Fibroblast of skin of left biceps (primary cell): ENCODE results near the gene NOTCH4.
A peak's percentile ranks its signal among the peaks of the same experiment; 100 is the strongest.

Experiments used
- DNase-seq, 2 experiments: peaks; one replicate each; pipeline ENCODE4 v3.0.0-alpha.2; 2013; ENCODE audit warnings: low read depth in 2 of 2

The NOTCH4 gene

DNA sequence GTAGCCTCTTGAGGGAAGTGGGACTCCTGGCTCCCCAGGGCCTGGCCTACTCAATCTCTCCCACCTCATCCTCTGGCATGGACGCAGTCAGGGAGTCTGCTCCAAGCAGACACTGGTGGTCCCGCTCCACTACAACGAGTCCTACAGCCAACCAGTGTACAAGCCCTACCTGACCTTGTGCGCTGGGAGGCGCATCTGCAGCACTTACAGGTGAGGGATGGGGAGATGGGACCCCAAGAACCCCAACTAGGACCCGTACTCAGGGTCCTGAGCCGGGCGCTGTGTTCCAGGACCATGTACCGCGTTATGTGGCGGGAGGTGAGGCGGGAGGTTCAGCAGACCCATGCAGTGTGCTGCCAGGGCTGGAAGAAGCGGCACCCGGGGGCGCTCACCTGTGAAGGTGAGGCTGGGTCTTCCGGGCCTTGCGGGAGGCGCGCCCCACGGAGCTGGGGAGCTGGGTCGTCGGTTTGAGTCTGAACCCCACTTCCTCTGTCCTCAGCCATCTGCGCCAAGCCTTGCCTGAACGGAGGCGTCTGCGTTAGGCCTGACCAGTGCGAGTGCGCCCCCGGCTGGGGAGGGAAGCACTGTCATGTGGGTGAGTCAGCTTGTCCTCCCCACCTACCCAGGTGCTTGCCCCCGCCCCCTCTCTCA, 57.3 kb downstream of the NOTCH4 start:
- no peak for DNase-seq

GRCh38 chr6:32164295-32164694, 59.6 kb downstream of the NOTCH4 start, which contains the start of gene EGFL8:
Gene EGFL8 (plus strand): TSS chr6:32164595. CDS start chr6:32166166, 1,571 bp downstream.
- DNase-seq = no peak

- DNase-seq = no peak
These were observed 60.2 kb downstream of the NOTCH4 start for GRCh38 chr6:32163559-32164258.

DNA sequence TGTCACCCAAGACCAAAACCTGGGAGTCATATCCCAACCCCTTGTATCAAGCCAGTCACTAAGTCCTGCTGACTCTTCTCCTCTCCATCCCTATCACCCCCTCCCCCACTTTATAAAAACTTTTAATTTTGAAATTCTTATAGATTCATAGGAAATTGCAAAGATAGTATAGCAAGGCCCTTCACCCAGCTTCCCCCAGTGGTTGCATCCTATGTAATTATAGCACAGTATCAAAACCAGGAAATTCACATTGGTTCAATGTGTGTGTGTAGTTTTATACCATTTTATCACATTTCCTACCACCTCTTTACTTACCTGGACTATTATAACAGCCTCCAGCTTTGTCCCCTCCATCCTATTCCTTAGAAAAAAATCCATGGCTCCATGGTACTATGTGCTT, 65.8 kb downstream of the NOTCH4 start:
- no peak for DNase-seq

DNA sequence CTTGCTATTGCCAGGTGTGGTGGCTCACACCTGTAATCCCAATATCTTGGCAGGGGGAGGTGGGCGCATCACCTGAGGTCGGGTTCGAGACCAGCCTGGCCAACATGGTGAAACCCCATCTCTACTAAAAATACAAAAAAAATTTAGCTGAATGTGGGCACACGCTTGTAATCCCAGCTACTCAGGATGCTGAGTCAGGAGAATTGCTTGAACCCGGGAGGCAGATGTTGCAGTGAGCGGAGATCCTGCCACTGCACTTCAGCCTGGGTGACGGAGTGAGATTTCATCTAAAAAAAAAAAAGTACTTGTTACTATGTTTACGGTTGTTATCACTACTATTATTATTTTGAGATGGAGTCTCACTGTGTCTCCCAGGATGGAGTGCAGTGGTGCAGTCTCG, 67.0 kb downstream of the NOTCH4 start:
- DNase-seq = no peak

DNA sequence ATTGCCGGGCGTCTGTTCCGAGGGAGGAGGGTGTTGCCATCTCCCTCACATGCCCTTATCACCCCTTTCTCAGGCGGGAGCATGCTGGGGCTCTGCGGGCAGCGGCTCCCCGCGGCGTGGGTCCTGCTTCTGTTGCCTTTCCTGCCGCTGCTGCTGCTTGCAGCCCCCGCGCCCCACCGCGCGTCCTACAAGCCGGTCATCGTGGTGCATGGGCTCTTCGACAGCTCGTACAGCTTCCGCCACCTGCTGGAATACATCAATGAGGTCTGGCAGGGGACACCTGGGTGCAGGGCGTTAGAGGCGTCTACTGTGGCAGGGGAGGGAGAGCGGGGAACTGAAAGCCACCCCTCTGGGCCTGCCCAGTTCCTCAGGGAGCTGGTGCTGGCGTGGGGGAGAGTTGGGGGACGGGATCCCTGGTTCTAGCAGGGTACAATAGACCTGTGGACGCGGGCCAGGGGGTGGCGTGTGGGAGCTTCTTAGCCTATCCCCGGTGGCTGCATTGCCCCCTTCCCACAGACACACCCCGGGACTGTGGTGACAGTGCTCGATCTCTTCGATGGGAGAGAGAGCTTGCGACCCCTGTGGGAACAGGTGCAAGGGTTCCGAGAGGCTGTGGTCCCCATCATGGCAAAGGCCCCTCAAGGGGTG, 69.2 kb downstream of the NOTCH4 start:
- no peak for DNase-seq

DNA sequence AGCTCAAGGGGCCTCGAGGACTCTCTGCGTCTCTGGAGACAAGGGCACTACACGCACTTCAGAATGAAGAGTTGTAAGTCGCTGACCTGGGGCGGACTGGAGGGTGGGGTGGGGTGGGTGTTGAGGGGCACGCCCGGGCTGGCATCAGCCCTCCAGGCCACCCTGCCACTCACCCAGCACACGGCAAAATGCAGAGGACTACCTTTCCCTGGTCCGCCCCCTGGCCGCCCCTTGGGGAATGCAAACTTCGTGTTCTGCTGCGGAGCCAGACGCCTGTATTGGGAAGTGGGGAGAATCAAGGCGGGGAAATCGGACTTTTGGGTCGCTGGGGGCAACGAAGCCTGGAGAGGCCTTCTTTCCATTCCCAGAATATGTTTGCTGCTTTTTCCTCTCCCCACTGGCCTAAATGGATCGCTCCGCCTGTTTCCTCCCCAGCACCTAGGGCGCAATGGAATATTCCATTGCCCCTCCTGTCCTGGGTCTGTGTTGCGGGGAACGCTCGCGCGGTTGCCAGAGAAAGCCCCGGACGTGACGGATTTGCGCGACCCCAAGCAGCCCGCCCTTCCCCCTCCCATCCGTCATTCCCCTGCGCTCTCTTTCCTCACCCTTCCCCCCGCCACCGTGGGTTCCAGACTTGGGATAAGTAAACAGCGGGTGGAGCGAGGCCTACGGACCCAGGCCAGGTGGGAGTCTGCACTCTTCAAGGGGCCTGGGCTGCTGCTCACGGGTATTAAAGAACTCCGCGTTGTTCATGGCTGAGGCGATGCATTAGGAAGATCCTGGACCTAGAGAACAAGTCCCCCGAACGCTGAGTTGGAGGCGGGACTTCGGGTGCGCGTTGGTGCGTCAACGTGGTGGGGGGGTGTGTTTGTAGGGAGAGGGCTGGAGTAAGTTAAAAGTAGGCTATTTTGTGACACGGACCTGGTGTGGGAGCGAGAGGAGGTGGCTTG, 70.0 kb downstream of the NOTCH4 start, which contains the start of gene PPT2:
PPT2 (plus strand) TSS at position 578 of the 950 bp plus-strand sequence. CDS start 454 bp downstream, outside the sequence.
- DNase-seq = peak; percentile 84 to 86

- DNase-seq = no peak
These were observed 70.9 kb downstream of the NOTCH4 start for GRCh38 chr6:32152769-32153563.

GRCh38 chr6:32151863-32152768, 71.8 kb downstream of the NOTCH4 start, which contains the start of gene PRRT1:
Gene PRRT1 (minus strand): TSS chr6:32151939. CDS start chr6:32151827, 112 bp downstream.
- no peak for DNase-seq

DNA sequence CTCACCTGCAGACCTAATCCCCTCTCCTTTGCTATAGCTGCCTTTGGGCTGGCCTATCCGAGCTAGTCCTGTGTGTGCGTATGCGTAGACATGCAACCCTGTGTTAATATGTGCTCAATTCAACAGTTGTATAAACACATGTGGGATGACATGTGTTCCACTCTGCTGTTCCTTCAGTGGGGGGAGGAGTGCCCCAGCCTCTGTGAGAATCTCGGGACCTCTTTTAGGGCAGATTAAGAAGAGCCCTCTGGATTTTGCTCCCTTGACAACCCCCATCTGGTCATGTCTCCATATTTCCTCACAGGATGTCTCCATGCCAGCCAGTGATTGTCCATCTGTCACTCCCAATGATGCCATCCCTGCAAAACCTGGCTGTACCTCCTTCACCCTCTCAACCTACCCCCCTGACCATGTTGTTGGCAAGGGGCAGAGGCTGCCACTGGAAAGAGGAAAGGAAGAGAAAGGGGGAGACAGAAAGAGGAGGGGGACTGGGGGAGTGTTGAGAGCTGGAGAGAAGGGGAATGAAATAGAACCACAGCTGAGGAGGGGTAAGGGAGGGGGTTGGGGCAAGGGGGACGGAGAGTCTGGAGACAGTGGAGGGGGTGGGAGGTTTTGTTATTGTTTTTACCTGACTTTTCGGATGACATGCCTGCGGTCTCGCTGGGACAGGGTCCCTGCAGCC, 72.5 kb downstream of the NOTCH4 start:
- no peak for DNase-seq

DNA sequence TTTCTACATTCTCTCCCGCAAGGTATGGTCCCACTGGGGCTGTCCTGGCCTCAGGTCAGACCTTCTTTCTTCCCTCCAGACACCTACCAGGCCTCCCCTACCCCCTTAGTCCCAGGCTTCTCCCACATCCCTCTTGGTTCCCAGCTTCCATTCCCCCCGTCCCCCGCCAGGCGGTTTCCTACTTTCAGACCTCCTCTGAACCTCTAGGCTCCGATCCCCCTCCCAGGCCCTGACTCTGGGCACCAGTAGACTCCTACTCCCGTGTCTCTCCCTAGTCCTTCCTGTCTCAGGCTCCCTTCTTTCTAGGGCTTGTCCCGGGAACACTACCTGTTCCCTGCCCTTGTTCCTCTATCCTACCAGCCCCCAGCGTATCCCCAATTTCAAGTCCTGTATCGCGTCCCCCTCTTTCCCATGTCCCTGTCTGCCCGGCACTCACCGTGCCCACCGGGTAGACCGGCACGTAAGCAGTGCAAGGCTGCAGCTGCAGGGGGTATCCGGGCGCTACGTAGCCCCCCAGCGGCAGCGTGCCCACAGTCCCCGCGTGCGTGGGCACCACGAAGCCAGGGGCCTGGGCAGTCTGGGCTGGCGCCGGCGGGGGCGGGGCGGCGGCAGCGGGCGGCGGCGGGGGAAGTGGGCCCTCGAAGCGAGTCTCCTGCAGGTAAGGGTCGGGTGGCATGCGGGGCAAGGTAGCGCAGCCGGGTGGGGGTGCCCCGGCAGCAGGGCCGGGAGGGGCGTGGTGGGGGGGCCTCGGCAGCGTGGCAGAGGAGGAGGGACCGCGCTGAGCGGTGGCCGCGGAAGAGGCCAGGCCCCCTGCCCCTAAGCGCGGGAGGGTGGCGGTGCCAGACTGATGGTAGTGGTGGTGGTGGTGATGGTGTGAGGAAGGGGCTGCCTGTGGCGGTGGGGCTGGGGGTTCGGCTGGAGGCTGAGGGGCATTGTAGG, 73.7 kb downstream of the NOTCH4 start:
- DNase-seq = no peak

- DNase-seq = no peak
These were observed 74.6 kb downstream of the NOTCH4 start for GRCh38 chr6:32149092-32149755.

DNA sequence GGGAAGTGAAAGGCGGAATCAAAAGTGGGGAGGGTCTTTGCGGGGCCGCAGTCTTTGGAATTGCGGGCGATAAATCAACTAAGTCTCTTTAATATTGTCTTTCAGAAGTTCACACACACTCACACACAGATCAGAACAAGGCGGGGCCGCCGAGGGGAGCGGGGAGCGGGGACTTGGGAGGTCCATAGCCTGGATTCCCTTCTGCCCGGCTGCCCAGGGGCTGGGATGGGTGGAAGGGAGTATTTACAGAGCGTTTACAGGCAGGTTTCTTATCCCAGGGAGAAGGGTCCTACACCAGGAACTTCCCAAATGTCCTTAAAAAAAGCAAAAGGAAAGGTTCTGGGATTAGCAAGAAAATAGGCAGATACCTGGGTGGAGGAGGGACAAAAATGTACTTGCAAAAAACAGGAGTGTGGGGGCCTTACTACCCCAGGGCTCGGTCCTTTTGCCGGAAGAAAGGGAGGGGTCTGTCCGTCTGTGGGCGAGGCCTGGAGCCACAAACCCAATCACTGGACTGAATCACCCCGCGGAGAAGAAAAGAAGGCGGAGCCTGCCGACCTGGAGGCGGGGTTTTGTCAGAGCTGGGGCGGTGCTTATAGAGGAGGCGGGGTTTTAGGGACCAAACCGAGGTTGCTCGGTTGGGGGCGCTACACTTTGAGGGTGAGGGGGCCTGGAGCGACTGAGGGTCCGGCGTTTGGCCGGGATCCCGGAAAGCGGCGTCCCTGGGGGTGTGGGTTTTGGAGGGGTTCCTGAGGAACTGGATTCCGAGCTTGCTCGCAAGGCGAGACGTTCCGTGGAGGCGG, 75.4 kb downstream of the NOTCH4 start:
- no peak for DNase-seq

DNA sequence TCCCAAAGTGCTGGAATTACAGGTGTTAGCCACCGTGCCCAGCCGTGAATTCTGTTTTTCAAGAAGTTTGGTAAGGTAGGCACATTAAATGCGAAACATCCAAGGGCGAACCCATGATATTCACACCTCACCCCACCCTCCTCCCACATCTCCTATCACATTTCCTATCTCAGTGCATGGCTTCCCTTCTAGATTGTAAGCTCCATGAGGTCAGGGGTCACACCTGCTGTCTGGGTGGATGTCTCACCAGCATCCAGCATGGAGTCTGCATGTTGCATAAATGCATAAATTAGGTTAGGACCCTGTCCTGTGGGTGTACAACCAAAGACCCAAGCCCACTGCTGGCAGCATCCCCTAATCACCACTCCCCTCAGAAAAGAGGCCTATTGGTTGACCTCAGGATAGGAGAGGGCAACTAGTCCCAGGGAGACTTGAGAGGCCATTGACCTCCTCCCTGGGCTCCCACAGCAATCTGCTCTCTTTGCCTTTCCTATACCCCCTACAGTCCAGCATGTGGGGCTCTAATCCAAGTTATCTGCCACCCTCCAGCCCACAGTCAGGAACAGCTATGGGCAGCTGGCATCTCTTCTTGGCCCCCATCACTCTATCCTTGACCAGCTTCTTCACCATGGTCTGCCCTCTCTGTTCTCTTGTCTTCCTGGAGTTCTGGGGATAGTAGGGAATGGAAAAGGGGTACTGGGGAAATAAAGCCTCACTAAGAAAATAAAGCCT, 76.3 kb downstream of the NOTCH4 start:
- DNase-seq = no peak

GRCh38 chr6:32146687-32147086, 77.2 kb downstream of the NOTCH4 start:
- no peak for DNase-seq

GRCh38 chr6:32146287-32146686, 77.6 kb downstream of the NOTCH4 start:
- DNase-seq = no peak
